Type B pancreatic cell (in vitro differentiated cells): ENCODE data around the gene ERC2. TPM values are rescaled to one million over a fixed set of nuclear protein-coding genes. Genes with fewer than 3 reads are reported as not detected.

ENCODE experiments used
- DNase-seq: peaks from one replicate; pipeline ENCODE4 v3.0.0; 2021; ENCODE audit warnings: mixed read lengths; ENCODE audit not compliant: unreplicated experiment; ENCODE audit errors: extremely low spot score
- H3K27ac Mint-ChIP-seq: 2 replicates; pipeline ENCODE4 v1.8.0; 2021; ENCODE audit warnings: mild to moderate bottlenecking, mixed read lengths
- H3K27me3 Mint-ChIP-seq: 2 replicates; pipeline ENCODE4 v1.8.0; 2021; ENCODE audit warnings: mixed read lengths
- H3K36me3 Mint-ChIP-seq: 2 replicates; pipeline ENCODE4 v1.8.0; 2021; ENCODE audit warnings: mixed read lengths
- H3K4me1 Mint-ChIP-seq: one replicate; pipeline ENCODE4 v1.8.0; 2021; ENCODE audit warnings: mixed read lengths; ENCODE audit not compliant: unreplicated experiment
- H3K4me3 Mint-ChIP-seq: 2 replicates; pipeline ENCODE4 v1.8.0; 2021; ENCODE audit warnings: mild to moderate bottlenecking, mixed read lengths
- H3K9me3 Mint-ChIP-seq: 2 replicates; pipeline ENCODE4 v1.8.0; 2021; ENCODE audit warnings: mixed read lengths
- CTCF ChIP-seq: fragments of 200-600 bp; sonication (generic); conservative IDR thresholded peaks from 2 replicates; pipeline ENCODE4 v1.5.0; 2021; ENCODE audit warnings: antibody characterized with exemption, mild to moderate bottlenecking
- total RNA-seq: library from RNA; stranded (reverse); gene quantifications from 2 replicates; pipeline ENCODE4 v1.2.1, GENCODE V29; 2021; ENCODE audit warnings: low replicate concordance

Gene ERC2
- total RNA-seq, 1 donor from 2014 or later, result 6.1 TPM

GRCh38 chr3:56180433-56180832, 287.8 kb downstream of the ERC2 start:
- Mint-ChIP-seq H3K27me3 (no peaks in the 10 kb centered on the region), H3K36me3 (no peaks in the 10 kb centered on the region), H3K4me3 (no peak overlapping the region), H3K9me3 (peaks cover 6% of the 10 kb centered on the region), H3K4me1 (no peaks in the 10 kb centered on the region), H3K27ac (no peak overlapping the region)
- no peak for DNase-seq
- no peak for TF ChIP-seq CTCF

GRCh38 chr3:56173601-56174000, 294.7 kb downstream of the ERC2 start:
- Mint-ChIP-seq H3K36me3 (no peaks in the 10 kb centered on the region), H3K9me3 (no peaks in the 10 kb centered on the region), H3K4me1 (peaks cover 6% of the 10 kb centered on the region), H3K27ac (no peak overlapping the region), H3K27me3 (peaks cover 7% of the 10 kb centered on the region), H3K4me3 (no peak overlapping the region)
- TF ChIP-seq CTCF, result no peak
- DNase-seq, result no peak

GRCh38 chr3:56164436-56164835, 303.8 kb downstream of the ERC2 start:
- no peak overlapping the region for H3K27ac Mint-ChIP-seq
- peaks cover 12% of the 10 kb centered on the region for H3K9me3 Mint-ChIP-seq
- H3K4me3 Mint-ChIP-seq, result no peak overlapping the region
- DNase-seq, result no peak
- peaks cover 3% of the 10 kb centered on the region for H3K36me3 Mint-ChIP-seq
- no peaks in the 10 kb centered on the region for H3K27me3 Mint-ChIP-seq
- no peak for TF ChIP-seq CTCF
- no peaks in the 10 kb centered on the region for H3K4me1 Mint-ChIP-seq

GRCh38 chr3:56157693-56158362, 310.4 kb downstream of the ERC2 start:
- no peak for DNase-seq
- no peaks in the 10 kb centered on the region for H3K36me3 Mint-ChIP-seq
- H3K4me1 Mint-ChIP-seq, result peaks cover 5% of the 10 kb centered on the region
- no peaks in the 10 kb centered on the region for H3K27me3 Mint-ChIP-seq
- no peak overlapping the region for H3K4me3 Mint-ChIP-seq
- TF ChIP-seq CTCF, result no peak
- H3K9me3 Mint-ChIP-seq, result peaks cover 8% of the 10 kb centered on the region
- H3K27ac Mint-ChIP-seq, result no peak overlapping the region

- no peaks in the 10 kb centered on the region for H3K27me3 Mint-ChIP-seq
- no peak for DNase-seq
- H3K36me3 Mint-ChIP-seq, result no peaks in the 10 kb centered on the region
- no peaks in the 10 kb centered on the region for H3K9me3 Mint-ChIP-seq
- no peak overlapping the region for H3K27ac Mint-ChIP-seq
- H3K4me1 Mint-ChIP-seq, result peaks cover 5% of the 10 kb centered on the region
- no peak for TF ChIP-seq CTCF
- no peak overlapping the region for H3K4me3 Mint-ChIP-seq
Measured at GRCh38 chr3:56154297-56154696, 314.0 kb downstream of the ERC2 start.
